Adrenal gland (tissue), 5 donors: ENCODE measurements around the gene VPS37D.

ENCODE experiments used
- CTCF ChIP-seq, 6 experiments: fragments of 450-650 bp in 4 of 6; fragments of 200-600 bp in 2 of 6; sonication (generic) in 1 of 6; IDR thresholded peaks; 1 replicate in 5 of 6; 2 replicates in 1 of 6; pipeline versions ENCODE4 v1.5.1 to v1.8.0; 2016 to 2021; ENCODE audit warnings: antibody characterized with exemption in 6 of 6, mild to moderate bottlenecking in 2 of 6, moderate library complexity in 1 of 6
- POLR2A ChIP-seq, 2 donors: fragments of 450-650 bp; IDR thresholded peaks; one replicate each; pipeline ENCODE4 v1.6.1; 2017; ENCODE audit warnings: antibody characterized with exemption in 2 of 2, mild to moderate bottlenecking in 2 of 2, moderate library complexity in 1 of 2
- donor health status: DM: no; HTN: no; CAD: no.

- TF ChIP-seq CTCF (IDR thresholded peaks at IDR 0.05): no peak
- no peak for TF ChIP-seq POLR2A (IDR thresholded peaks at IDR 0.05)
Observed at GRCh38 chr7:73669858-73670385, 2.3 kb downstream of the VPS37D start.
